Measurements from ENCODE around the gene GZMH. TPM values are rescaled to one million over a fixed set of nuclear protein-coding genes. Genes with fewer than 3 reads are reported as not detected.
"Not testable (repeated sequence)": the region's sequence is repeated elsewhere in the genome, so short reads cannot be mapped to it uniquely, and the experiment has no call there.

Gene GZMH
- polyA plus RNA-seq (ENCODE audit: insufficient read length), result not detected

GRCh38 chr14:24609655-24610344 lies at the start of gene GZMH:
Gene GZMH (minus strand): TSS chr14:24609685. CDS start chr14:24609613, 72 bp downstream.
- no peak for DNase-seq (ENCODE audit: low read depth)

GRCh38 chr14:24648361-24648760 lies 38.9 kb upstream of the GZMH start:
- DNase-seq (ENCODE audit: low read depth), result not testable (repeated sequence)

GRCh38 chr14:24639905-24640304 lies 30.4 kb upstream of the GZMH start:
- DNase-seq (ENCODE audit: low read depth), result no peak

DNA sequence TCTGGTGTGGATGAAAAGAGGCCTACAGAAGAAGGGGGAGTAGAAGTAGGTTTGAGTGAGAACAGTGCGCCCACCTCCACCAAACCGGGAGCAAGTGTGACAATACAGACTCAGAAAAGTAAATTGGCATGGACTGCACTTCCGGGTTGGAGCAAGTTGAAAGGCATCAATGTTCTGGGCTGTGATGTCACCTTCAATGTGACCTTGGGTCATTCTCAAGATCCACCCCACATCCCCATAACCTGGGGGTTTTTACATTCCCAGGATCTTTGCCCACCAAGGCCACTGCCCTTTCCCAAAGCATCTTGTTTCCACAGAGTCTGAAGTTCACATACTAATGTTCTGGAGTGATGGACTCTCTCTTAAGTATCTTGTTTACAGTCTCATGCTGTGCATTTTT lies 29.8 kb upstream of the GZMH start:
- no peak for DNase-seq (ENCODE audit: low read depth)

DNA sequence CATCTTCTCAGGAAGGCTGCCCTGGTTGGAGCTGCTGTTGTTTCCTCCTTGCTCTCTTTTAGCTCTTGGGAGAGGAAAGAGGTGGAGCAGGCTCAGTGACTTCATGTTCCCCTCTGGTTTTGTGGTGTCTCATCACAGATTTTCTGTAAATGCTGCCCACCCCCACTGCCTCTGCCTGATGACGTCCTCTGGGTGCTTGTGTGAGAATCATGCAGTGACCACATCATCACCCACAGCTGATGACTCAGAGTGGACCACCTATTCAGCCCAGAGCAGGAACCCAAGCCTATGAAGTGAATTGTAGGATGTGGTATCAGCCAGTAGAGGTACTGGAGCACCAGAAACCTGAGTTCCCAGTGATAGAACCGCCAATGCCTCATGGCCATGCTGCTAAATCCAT lies 24.7 kb upstream of the GZMH start, which contains the start of gene GZMB:
Gene GZMB (minus strand): TSS at position 33 of the 400 bp plus-strand sequence. CDS start 30 bp downstream, at position 3.
- no peak for DNase-seq (ENCODE audit: low read depth)

GRCh38 chr14:24633353-24633752 lies 23.9 kb upstream of the GZMH start:
- DNase-seq (ENCODE audit: low read depth), result no peak

DNA sequence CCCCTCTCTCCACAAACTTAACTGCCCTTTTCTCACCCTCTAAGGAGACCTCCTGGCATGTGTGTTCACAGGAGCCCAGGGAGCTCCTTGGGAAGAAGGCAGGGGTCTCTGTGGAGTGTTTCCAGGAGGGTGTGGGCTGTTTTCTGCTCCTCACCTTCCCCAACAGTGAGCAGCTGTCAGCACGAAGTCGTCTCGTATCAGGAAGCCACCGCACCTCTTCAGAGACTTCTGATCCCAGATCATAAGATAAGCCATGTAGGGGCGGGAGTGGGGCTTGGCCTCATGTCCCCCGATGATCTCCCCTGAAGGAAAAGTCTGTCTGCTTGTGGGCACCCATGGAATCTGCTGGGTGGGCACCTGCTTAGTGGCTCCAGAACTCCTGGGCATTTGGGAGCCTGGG lies 23.3 kb upstream of the GZMH start:
- no peak for DNase-seq (ENCODE audit: low read depth)

GRCh38 chr14:24632336-24632735 lies 22.9 kb upstream of the GZMH start:
- DNase-seq (ENCODE audit: low read depth), result no peak

- DNase-seq (ENCODE audit: low read depth), result no peak
These were observed 22.4 kb upstream of the GZMH start for GRCh38 chr14:24631749-24632335.

DNA sequence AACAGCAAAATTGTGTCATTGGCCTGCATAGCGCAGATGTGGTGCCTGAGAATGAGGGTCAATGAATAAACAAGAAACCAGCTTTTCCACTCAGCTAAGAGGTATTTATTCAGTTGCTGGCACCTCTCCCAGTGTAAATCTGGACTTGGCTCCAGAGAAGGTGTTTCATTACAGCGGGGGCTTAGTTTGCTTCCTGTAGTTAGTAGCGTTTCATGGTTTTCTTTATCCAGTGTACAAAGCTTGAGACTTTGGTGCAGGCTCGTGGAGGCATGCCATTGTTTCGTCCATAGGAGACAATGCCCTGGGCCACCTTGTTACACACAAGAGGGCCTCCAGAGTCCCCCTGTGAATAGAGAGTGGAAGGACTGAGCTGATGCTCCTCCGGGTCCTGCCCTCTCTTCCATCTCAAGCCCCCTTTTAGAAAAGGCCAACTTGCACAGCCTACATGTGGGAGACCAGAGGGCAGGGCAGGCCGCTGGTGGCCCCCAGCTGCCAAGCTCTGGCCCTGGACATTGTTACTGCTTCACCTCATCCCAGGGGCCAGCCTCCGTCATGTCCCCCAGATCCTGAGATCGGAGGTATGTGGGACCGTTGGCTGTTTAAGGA lies 21.5 kb upstream of the GZMH start:
- no peak for DNase-seq (ENCODE audit: low read depth)

GRCh38 chr14:24630087-24630871 lies 20.8 kb upstream of the GZMH start:
- DNase-seq (ENCODE audit: low read depth), result no peak

- DNase-seq (ENCODE audit: low read depth), result no peak
These were observed 20.0 kb upstream of the GZMH start for GRCh38 chr14:24629521-24629920.

DNA sequence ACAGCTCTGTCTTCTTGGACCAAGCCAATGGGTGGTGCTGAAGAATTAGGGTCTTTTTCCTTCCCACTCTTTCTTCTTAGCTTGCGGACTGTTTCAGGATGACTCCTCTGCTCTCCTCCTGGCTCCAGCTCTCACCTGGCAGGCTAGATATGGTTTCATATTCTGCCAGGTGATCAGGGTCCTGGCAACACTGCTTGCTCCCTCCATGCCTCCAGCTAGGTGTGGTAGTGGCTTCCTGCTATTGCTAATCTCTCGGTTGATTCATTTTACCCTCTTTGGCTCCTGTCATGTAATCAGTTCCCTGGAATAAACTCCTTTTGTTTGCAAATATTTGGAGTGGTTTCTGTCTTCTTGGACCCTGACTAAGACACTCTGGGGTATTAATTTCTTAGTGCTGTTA lies 4.3 kb upstream of the GZMH start:
- DNase-seq (ENCODE audit: low read depth), result no peak

- no peak for DNase-seq (ENCODE audit: low read depth)
These were observed 3.8 kb upstream of the GZMH start for GRCh38 chr14:24613241-24613640.

- DNase-seq (ENCODE audit: low read depth), result no peak
These were observed 2.7 kb upstream of the GZMH start for GRCh38 chr14:24612196-24612595.

DNA sequence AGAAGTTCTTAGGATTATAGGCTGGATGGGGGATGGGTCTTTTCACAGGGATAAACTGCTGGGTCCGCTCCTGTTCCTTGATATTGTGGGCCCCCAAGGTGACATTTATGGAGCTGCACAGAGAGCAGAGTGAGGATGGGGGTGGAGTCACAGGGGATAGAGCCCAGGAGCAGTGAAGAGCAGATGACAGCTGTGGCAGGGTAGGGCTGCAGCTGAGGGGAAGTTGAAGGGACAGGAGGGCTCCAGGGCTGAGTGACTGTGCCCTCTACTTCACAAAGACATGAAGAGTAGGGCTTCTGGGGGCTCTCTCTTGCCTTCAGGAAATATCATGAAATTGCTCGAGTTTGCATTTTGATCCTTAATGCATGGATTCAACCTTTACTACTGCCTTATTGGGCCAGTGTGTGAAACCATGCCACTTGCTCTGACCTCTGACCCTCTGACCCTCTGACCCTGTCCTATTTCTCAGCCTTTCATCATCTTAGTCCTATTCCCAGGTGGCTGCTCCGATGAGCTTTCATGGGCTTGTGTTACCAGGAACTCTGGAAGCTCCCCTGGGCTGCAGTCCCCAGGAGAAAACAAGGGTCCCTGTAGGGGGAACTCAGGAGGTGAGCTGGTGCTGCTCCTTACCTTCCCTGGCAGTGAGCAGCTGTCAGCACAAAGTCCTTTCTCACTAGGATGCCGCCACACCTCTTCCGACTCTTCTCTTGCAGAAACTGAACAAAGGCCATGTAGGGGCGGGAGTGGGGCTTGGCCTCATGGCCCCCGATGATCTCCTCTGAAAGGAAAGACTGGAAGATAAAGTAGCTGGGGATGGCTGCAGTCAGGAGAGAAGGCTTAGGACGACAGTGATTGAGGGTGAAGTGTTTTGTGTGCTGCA lies 1.6 kb downstream of the GZMH start:
- DNase-seq (ENCODE audit: low read depth), result no peak

DNA sequence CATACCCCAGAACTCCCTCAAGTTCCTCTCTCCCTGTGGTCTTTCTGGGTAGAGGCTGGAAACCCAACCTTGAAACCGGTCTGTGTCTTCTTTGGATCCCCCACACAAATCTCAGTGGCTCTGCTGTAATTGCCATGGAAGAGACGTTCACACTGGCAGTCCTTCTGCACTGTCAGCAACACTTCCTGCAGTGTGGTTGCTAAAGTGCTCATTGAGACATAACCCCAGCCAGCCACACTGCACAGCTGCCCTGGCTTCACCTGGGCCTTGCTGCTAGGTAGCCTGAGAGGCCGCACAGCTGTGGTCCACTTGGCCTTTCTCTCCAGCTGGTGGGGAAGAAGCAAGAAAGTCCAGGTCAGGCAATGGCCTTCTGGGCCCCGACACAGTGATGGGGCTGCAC lies 2.4 kb downstream of the GZMH start:
- DNase-seq (ENCODE audit: low read depth), result no peak

- no peak for DNase-seq (ENCODE audit: low read depth)
These were observed 3.2 kb downstream of the GZMH start for GRCh38 chr14:24606297-24606696.

- DNase-seq (ENCODE audit: low read depth), result no peak
These were observed 3.9 kb downstream of the GZMH start for GRCh38 chr14:24605435-24606190.

DNA sequence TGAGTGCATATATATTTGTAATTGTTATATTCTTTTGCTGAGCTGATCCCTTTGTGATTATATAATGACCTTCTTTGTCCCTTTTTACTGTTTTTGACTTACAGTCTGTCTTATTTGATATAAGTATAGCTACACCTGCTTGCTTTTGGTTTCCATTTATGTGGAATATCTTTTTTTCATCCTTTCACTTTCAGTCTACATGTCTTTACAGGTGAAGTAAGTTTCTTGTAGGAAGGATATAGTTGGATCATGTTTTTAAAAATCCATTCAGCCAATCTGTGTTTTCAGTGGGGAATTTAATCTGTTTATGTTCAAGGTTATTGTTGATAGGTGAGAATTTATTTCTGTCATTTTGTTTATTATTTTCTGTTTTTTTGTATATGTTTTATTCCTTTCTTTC lies 12.1 kb downstream of the GZMH start:
- DNase-seq (ENCODE audit: low read depth), result no peak
